Smooth muscle cell (in vitro differentiated cells): Measurements from ENCODE around the gene ZNF628. TPM values are rescaled to one million over a fixed set of nuclear protein-coding genes. Genes with fewer than 3 reads are reported as not detected.

Experiments used
- DNase-seq: peaks from one replicate; lab custom pipeline; 2025; ENCODE audit not compliant: unreplicated experiment; lab: John Stamatoyannopoulos, UW
- H2AFZ ChIP-seq: fragments of 200-600 bp; sonication (generic); 2 replicates; pipeline ENCODE4 v1.6.0; 2016; ENCODE audit warnings: antibody characterized with exemption, low read depth, mild to moderate bottlenecking
- H3F3A ChIP-seq: fragments of 200-600 bp; sonication (generic); 2 replicates; pipeline ENCODE4 v1.6.0; 2017; ENCODE audit warnings: antibody characterized with exemption, low read depth
- H3K27ac ChIP-seq: fragments of 200-600 bp; sonication (generic); 2 replicates; pipeline ENCODE4 v1.5.1; 2016; ENCODE audit warnings: low read depth, mild to moderate bottlenecking
- H3K27me3 ChIP-seq: fragments of 200-600 bp; sonication (generic); 2 replicates; pipeline ENCODE4 v1.6.1; 2016; ENCODE audit warnings: low read depth, mild to moderate bottlenecking
- H3K36me3 ChIP-seq: fragments of 200-600 bp; sonication (generic); 2 replicates; pipeline ENCODE4 v1.5.1; 2016; ENCODE audit warnings: low read depth
- H3K4me1 ChIP-seq: fragments of 200-600 bp; sonication (generic); 2 replicates; pipeline ENCODE4 v1.5.1; 2016; ENCODE audit warnings: low read depth
- H3K4me2 ChIP-seq: fragments of 200-600 bp; sonication (generic); 2 replicates; pipeline ENCODE4 v1.6.0; 2016; ENCODE audit warnings: mild to moderate bottlenecking
- H3K4me3 ChIP-seq: fragments of 200-600 bp; sonication (generic); 2 replicates; pipeline ENCODE4 v1.5.1; 2016; ENCODE audit warnings: mild to moderate bottlenecking
- H3K79me2 ChIP-seq: fragments of 200-600 bp; sonication (generic); 2 replicates; pipeline ENCODE4 v1.6.0; 2016; ENCODE audit warnings: low read depth, mild to moderate bottlenecking
- H3K9ac ChIP-seq: fragments of 200-600 bp; sonication (generic); 2 replicates; pipeline ENCODE4 v1.6.0; 2016; ENCODE audit warnings: low read depth
- H3K9me3 ChIP-seq: fragments of 200-600 bp; sonication (generic); replicated peaks from 2 replicates; pipeline ENCODE4 v1.5.1; 2016; ENCODE audit warnings: low read depth
- H4K20me1 ChIP-seq: fragments of 200-600 bp; sonication (generic); 2 replicates; pipeline ENCODE4 v1.6.0; 2016; ENCODE audit warnings: low read depth
- WGBS: methylation state at CpG from one replicate; pipeline ENCODE4 v1.1.7; 2016; ENCODE audit warnings: low lambda C conversion rate; 5-methylcytosine and 5-hydroxymethylcytosine counted together
- polyA plus RNA-seq: library from polyadenylated mRNA; unstranded; fragments of >200 nt; fragmentation: Nextera tagmentation; extraction: Ambion mirVana; gene quantifications from 2 replicates; pipeline ENCODE4 v1.2.1, GENCODE V29; 2016
- total RNA-seq: library from RNA; depleted of rRNA; stranded (reverse); fragments of >200 nt; gene quantifications from 2 replicates; pipeline ENCODE4 v1.2.3, GENCODE V29; 2014
- TF ChIP-seq, protein P1 (sequence below): fragments of 200-600 bp; sonication (generic); IDR thresholded peaks from 2 replicates; pipeline ENCODE4 v1.5.1; 2017; ENCODE audit warnings: borderline replicate concordance, mild to moderate bottlenecking, antibody characterized with exemption; ENCODE audit not compliant: insufficient read depth, poor library complexity, severe bottlenecking

ZNF628 gene
- total and polyA plus RNA-seq, 2 experiments from 2014 or later: 1.3 to 2.6 TPM

- no peaks in the 10 kb centered on the region for H3K9me3 ChIP-seq
- no peaks in the 10 kb centered on the region for H4K20me1 ChIP-seq
- TF ChIP-seq, protein P1, sequence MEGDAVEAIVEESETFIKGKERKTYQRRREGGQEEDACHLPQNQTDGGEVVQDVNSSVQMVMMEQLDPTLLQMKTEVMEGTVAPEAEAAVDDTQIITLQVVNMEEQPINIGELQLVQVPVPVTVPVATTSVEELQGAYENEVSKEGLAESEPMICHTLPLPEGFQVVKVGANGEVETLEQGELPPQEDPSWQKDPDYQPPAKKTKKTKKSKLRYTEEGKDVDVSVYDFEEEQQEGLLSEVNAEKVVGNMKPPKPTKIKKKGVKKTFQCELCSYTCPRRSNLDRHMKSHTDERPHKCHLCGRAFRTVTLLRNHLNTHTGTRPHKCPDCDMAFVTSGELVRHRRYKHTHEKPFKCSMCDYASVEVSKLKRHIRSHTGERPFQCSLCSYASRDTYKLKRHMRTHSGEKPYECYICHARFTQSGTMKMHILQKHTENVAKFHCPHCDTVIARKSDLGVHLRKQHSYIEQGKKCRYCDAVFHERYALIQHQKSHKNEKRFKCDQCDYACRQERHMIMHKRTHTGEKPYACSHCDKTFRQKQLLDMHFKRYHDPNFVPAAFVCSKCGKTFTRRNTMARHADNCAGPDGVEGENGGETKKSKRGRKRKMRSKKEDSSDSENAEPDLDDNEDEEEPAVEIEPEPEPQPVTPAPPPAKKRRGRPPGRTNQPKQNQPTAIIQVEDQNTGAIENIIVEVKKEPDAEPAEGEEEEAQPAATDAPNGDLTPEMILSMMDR: no peak
- no peaks in the 10 kb centered on the region for H3K36me3 ChIP-seq
- H3K79me2 ChIP-seq: no peaks in the 10 kb centered on the region
- H3K4me1 ChIP-seq: peaks cover 10% of the 10 kb centered on the region
- H3K4me2 ChIP-seq: no peak overlapping the region
- H2AFZ ChIP-seq: no peak overlapping the region
- no peaks in the 10 kb centered on the region for H3F3A ChIP-seq
- H3K27ac ChIP-seq: no peak overlapping the region
- no peak for DNase-seq
- no peaks in the 10 kb centered on the region for H3K27me3 ChIP-seq
- 79% methylated on average over 12 of the region's 12 CpGs for WGBS
- no peak overlapping the region for H3K4me3 ChIP-seq
- H3K9ac ChIP-seq: no peak overlapping the region
These were observed 16.0 kb downstream of the ZNF628 start for GRCh38 chr19:55492362-55492944.

- Histone ChIP-seq H3K36me3 (no peaks in the 10 kb centered on the region), H3K79me2 (no peaks in the 10 kb centered on the region), H3K4me3 (no peak overlapping the region), H3K27ac (no peak overlapping the region), H3K27me3 (no peaks in the 10 kb centered on the region), H3F3A (no peaks in the 10 kb centered on the region), H2AFZ (no peak overlapping the region), H3K4me1 (peaks cover 4% of the 10 kb centered on the region), H4K20me1 (no peaks in the 10 kb centered on the region), H3K9me3 (no peaks in the 10 kb centered on the region), H3K4me2 (no peak overlapping the region), H3K9ac (no peak overlapping the region)
- TF ChIP-seq, protein P1: no peak
- DNase-seq: no peak
- WGBS: 75% methylated on average over 18 of the region's 18 CpGs
These were observed 16.7 kb downstream of the ZNF628 start for GRCh38 chr19:55493052-55493644.

DNA sequence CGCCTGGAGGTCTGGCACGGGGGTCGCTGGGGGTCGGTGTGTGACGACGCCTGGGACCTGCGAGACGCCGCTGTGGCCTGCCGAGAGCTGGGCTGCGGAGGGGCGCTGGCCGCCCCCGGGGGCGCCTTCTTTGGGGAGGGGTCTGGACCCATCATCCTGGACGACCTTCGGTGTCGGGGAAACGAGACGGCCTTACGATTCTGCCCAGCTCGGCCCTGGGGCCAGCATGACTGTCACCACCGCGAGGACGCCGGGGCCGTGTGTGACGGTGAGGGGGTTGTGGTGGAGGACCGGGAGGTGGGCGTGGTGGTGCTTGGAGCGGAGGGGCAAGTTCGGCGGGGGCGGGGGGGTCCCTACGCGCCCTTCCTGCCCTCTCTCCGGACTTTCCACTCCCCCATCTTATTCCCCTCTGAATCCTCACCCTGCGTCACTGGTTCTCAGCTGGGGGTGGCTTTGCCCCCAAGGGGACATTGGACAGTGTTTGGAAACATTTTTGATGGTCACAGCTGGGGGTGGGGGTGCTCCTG is 17.3 kb downstream of the ZNF628 start:
- no peak overlapping the region for H3K27ac ChIP-seq
- DNase-seq: no peak
- H3K4me3 ChIP-seq: no peak overlapping the region
- peaks cover 4% of the 10 kb centered on the region for H3K4me1 ChIP-seq
- 94% methylated on average over 17 of the region's 38 CpGs for WGBS
- TF ChIP-seq, protein P1: no peak
- H3K79me2 ChIP-seq: no peaks in the 10 kb centered on the region
- no peaks in the 10 kb centered on the region for H3F3A ChIP-seq
- H2AFZ ChIP-seq: no peak overlapping the region
- no peaks in the 10 kb centered on the region for H4K20me1 ChIP-seq
- no peaks in the 10 kb centered on the region for H3K27me3 ChIP-seq
- no peak overlapping the region for H3K9ac ChIP-seq
- H3K4me2 ChIP-seq: no peak overlapping the region
- H3K36me3 ChIP-seq: no peaks in the 10 kb centered on the region
- no peaks in the 10 kb centered on the region for H3K9me3 ChIP-seq

DNA sequence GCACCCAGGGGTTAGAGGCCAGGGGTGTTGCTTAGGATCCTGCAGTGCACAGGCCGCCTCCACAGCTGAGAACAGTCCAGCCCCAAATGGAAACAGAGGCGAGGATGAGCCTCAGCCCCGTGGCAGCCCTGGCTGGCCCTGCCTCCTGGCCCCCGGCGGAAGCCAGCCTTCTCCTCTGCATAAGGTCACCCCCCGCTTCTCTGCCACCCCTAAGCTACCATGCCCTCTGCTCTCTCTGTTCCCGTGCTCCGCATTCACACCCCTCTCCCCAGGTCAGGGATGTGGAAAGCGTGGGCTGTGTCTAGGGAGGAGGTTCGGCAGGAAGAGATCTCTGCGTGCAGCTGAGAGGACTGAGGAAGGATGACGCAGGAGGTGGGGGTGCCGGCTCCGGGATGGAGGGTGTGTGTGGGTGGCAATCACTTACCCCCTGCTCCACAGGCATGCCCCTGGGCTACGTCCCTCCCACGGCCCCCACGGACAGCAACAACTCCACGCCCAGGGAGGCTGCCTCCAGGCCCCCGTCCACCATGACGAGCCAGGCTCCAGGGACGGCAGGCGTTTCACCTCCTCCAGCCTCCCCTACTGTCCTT is 17.9 kb downstream of the ZNF628 start:
- H3K4me2 ChIP-seq: no peak overlapping the region
- no peak overlapping the region for H3K9ac ChIP-seq
- 77% methylated on average over 22 of the region's 22 CpGs for WGBS

More for the DNA sequence above, 17.9 kb downstream of the ZNF628 start:
- Histone ChIP-seq H3K27me3 (no peaks in the 10 kb centered on the region), H3K9me3 (no peaks in the 10 kb centered on the region), H3K4me1 (peaks cover 1% of the 10 kb centered on the region), H2AFZ (no peak overlapping the region), H3K79me2 (no peaks in the 10 kb centered on the region), H3K36me3 (no peaks in the 10 kb centered on the region), H3K27ac (no peak overlapping the region), H3F3A (no peaks in the 10 kb centered on the region), H4K20me1 (no peaks in the 10 kb centered on the region), H3K4me3 (no peak overlapping the region)
- DNase-seq: no peak
- TF ChIP-seq, protein P1: no peak
